Frontal cortex (tissue), 4 donors: ENCODE measurements around the gene TCL1A. TPM values are rescaled to one million over a fixed set of nuclear protein-coding genes. Genes with fewer than 3 reads are reported as not detected.
"Not testable (repeated sequence)": the region's sequence is repeated elsewhere in the genome, so short reads cannot be mapped to it uniquely, and the experiment has no call there.

Experiments used
- DNase-seq, 2 donors: peaks; one replicate each; pipeline ENCODE4 v3.0.0; 2012; ENCODE audit warnings: low spot score in 2 of 2
- FAIRE-seq: peaks from 2 replicates; lab custom pipeline; 2012; peaks lifted over from hg19 to GRCh38; lab: Jason Lieb, UNC
- total RNA-seq: library from RNA; depleted of rRNA; stranded (reverse); fragments of >200 nt; gene quantifications from one replicate; pipeline ENCODE4 v1.2.3, GENCODE V29; 2014
- donor health status: control.
- donor health status: control.
- donor health status: control.

TCL1A gene
- total RNA-seq, 1 donor from 2014 or later = not detected

DNA sequence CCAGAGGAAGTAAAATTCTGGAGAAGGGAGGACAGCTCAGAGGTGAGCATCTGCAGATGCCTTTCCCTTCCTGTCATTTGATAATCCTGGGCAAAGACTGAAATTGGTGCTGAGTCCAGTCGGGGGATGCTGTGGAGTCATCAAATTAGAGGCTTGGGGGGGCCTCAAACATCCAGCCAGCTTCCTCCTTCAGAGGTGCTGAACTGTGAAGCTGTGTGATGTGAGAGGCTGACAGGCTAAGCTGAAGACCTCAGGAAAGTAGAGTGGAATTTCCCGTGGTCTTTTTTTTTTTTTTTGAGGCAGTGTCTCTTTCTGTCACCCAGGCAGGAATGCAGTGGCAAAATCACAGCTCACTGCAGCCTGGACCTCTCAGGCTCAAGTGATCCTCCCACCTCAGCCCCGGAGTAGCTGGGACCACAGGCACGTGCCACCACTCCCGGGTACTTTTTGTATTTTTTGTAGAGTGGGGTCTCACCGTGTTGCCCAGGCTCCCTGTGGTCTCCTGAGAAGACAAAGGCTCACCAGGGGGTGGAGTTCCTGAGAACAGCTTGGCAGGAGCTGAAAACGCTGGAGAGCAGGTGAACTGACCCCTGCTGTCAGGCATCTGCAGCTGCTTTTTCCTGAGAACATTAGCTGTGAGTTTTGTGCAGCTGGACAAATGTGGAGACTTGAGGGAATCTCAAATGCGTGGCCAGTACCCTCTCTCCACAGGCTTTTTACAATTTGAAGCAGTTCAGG, 33.8 kb downstream of the TCL1A start:
- no peak for FAIRE-seq
- DNase-seq = no peak

DNA sequence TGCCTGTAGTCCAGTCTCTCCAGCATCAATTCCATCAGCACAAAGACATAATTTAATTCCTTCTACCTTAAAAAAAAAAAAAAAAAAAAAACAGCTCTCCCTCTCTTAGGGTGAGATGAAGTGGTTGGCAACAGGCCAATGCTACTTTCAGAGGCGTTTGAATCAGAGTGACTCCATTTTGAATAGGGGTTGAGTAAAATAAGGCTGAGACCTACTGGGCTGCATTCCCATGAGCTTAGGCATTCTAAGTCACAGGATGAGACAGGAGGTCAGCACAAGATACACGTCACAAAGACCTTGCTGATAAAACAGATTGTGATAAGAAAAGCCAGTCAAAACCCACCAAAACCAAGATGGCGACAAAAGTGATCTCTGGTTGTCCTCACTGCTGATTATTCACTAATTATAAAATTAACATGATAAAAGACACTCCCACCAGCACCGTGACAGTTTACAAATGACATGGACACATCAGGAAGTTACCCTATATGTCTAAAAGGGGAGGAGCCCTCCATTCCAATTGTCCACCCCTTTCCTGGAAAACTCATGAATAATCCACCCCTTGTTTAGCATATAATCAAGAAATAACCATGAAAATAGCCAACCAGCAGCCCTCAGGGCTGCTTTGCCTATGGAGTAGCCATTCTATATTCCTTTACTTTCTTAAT, 34.6 kb downstream of the TCL1A start:
- DNase-seq (no peak), FAIRE-seq (no peak)

DNA sequence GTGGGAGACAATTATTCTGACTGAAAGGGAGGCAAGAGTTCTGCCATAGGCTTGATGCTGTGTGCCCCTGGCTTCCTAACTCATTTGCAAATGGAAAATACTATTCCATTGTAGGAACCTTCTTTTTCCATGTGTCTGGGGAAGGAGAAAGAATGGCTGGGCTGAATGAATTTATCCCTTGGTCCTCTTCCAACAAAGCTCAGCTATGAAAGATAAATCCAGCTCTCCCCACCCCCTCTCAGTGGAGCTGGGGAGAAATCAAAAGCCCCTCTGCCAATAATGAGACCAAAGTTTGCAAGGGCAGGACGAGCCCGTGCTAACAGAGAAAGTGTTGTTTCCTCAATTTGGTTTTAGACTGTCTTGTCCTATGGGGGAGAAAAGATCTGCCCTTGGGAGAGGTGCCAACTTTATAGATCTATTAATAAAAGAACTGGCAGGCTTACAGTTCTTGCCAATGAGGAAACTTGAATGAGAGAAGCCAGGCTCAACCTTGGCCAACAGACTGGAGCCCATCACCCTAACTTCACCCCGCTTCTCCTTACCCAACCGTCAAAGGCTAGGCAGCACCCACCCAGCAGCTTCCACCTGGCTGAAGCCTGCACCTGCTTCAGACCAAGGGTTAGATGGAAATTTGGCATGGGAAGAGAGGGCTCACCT, 36.6 kb downstream of the TCL1A start:
- no peak for FAIRE-seq
- no peak for DNase-seq

DNA sequence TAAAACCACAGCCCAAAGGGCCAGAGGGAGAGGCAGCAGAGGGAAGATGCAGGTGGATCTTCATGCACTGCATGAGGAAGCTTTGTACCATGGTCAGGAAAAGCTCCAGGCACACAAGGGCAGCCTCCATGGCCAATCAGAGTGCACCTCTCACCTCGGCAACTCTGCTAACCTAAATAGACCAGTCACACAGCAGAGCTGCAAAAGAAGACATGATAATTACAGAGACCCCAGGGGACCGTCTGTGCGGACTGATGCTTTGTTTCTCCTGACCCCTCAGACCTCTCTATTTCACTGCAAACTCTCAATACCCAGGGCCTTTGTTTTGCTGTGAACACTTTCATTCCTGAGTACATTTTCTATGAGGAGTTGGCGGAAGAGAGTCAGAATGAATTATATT, 38.4 kb downstream of the TCL1A start:
- FAIRE-seq = no peak
- no peak for DNase-seq

DNA sequence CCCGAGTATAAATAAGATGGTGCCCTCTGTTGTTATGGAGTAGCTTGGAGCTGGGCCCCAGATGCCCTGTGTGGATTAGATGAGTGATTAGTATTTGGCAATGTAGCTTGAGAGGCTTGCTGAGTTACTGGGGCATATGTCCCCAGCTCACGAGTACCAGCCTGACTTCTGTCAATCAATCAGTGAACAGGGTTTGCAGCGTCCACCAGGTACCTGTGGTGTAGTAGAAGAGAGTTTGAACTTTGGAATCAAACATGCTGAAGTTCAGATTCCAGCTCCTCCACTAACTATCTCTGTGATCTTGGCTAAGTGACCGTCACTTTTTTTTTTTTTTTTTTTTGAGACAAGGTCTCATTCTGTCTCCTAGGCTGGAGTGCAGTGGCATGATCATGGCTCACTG, 39.3 kb downstream of the TCL1A start:
- FAIRE-seq (no peak), DNase-seq (no peak)

DNA sequence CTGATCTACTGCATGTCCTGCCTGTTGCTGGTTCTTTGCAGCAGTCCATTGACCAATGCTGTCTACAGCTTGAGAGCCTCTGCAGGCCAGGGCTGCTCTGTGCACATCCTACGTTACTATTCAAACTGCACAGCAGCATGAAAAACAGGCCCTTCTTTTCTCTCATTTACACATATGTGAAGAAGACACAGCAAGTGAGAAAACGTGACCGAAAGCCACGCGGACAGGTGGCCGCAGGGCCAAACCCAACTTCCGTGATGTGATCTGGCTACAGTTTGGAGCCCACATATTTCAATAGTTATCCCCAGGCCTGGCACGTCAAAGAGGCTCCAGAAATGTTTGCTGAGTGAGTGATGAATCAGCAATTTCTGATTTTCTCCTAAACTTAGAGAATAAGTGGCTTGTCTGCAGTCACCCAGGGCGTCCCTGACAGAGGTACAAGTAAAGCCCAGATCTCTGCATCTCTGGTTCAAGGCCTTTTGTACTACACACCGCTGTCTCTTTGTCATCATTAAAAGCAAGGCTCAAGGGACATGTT, 45.6 kb downstream of the TCL1A start:
- DNase-seq (no peak), FAIRE-seq (no peak)

DNA sequence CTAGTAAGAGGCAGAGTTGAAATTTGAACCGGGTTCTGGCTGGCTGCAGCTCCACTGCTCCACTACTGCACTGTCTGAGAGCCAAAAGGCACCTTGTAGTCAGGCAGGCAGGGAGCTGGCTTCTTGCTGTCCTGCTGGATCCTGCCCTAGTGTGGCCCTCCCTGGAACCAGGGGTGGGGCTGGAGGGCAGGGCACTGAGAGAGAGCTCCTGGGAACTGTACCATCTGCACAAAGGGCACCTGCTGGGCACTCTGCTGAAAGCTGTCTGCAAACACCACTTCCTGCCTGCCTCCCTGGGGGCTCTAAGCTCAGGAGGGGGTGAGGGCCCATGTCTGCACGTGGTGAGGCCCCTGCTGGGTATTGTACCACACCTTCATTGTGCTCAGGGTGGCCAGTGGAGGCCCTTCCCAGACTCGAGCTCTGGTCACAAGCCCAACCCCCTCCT, 46.7 kb downstream of the TCL1A start:
- FAIRE-seq = no peak
- DNase-seq = no peak

DNA sequence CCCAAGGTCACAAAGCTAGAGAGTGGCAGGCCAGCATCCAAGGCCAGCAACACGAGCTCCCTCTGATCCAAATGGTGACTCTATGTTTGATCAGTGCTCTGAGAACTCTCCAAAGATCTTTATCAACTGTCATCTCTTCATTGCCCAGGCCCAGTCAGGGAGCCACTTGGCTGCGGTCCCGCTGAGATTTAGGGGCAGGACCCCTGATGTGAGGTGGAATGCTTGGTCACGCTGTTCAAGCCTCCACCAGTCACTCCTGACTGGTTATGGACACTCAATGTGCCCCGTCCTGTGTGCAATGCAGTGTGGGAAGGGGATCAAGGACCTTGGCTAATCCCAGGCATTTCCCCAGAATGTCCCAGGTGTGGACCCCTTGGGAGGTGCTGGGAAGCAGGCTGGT, 47.5 kb downstream of the TCL1A start:
- DNase-seq (no peak), FAIRE-seq (no peak)

DNA sequence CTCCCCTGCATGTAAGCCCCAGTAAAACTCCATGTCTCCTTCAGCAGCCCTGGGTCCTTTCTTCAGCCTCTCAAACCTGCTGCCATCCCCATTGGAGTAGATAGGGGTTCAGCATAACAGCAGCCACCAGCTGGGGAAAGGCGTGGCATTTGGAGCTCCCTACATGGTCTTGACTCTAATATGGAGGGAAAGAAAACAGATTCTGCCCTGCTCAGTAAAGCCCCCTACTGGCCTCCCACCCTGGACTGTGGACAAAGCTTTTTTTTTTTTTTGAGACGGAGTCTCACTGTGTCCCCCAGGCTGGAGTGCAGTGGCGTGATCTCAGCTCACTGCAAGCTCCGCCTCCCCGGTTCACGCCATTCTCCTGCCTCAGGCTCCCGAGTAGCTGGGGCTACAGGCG, 48.4 kb downstream of the TCL1A start:
- not testable (repeated sequence) for FAIRE-seq, DNase-seq

DNA sequence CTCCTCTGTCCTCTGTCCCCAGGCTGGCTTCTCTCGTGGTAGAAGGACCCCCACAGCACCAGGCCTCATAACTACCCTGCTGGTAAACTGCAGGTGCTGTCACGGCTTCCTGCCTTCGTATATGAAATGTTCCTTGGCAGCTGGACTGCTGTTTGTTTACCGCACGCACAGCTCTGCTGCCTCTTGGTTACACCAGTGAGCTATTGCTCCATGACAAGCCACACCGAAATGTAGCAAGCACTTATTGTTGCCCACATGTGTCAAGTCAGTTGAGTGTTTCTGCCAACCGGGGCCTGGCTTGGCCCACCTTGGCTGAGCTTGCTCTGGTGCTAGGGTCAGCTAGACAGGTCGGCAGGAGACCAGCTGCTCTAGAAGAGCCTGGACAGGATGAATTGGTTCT, 49.4 kb downstream of the TCL1A start:
- FAIRE-seq (no peak), DNase-seq (no peak)

DNA sequence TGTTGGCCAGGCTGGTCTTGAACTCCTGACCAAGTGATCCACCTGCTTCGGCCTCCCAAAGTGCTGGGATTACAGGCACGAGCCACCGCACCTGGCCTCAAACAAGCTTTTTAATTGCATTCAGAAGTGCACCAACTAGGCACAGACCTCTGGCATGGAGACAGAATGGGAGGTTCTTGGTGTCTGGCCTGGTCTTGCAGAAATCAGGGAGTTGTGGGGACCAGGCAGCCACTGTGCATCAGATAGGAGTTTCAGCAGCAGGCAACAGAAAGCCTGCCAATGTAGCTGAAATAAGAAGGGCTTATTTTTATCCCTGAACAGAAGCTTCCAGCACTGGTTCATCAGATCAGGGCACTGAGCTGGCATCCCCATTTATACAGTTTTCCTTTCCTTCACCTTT, 49.9 kb downstream of the TCL1A start:
- no peak for FAIRE-seq
- DNase-seq = no peak

DNA sequence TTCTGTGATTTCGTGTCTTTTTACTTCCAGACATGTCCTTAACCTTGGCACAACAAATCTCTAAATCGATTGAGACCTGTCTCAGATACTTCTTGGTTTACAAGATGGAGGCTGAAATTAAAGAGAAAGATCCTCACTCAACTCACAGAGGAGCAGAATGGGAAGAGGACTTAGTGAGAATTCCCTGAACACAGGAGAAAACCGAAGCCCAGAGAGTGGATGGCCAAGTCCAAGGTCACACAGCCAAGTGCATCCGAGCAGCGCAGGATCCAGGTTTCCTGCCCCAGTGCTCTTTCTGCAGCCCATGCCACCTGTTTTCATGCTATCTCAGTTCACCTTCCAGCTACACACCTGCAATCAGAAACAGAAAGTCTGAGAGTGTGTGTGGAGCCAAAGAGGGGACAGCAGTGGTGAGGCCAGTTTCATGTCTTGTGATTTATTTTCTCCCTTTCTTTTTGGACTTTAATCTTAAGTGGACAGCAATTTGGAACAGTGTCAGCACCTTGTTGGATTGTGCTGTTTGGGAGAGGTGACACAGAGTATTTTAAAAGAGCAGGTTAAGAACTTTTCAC, 50.6 kb downstream of the TCL1A start:
- DNase-seq (no peak), FAIRE-seq (no peak)

DNA sequence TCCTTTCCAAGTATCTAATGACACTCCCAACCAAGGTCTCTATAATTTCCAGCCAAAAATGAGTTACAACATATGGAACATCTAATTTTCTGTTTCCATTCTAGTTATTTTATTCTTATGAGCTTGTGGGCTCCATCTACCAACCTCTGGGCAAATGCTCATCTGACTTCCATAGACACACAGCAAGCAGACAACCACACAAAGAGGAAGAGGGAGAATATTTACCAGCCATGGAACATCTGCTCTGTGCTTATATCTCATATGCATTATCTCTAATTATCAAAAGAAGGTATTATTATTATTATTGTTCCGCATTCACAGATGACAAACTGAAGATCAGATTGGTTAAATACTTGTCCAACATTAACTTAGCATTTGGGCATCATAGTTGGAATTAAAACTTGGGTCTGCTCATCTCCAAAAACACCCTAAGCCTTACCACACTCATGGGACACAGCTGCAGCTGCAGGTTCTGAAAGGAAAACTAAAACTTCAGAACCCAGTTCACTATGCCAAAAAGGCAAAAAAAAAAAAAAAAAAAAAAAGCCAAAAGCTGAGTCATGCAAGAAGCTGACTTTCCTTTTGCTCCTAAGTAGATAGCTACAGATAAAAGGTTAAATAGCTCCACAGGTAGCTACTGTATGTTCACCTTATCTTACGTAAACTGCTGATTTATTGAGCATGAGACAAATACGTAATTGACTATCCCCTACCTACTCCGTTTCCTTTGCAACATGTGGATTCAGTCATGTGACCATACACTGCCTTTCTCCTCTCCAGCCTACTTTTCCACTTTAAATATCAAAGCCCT, 51.3 kb downstream of the TCL1A start:
- no peak for DNase-seq

DNA sequence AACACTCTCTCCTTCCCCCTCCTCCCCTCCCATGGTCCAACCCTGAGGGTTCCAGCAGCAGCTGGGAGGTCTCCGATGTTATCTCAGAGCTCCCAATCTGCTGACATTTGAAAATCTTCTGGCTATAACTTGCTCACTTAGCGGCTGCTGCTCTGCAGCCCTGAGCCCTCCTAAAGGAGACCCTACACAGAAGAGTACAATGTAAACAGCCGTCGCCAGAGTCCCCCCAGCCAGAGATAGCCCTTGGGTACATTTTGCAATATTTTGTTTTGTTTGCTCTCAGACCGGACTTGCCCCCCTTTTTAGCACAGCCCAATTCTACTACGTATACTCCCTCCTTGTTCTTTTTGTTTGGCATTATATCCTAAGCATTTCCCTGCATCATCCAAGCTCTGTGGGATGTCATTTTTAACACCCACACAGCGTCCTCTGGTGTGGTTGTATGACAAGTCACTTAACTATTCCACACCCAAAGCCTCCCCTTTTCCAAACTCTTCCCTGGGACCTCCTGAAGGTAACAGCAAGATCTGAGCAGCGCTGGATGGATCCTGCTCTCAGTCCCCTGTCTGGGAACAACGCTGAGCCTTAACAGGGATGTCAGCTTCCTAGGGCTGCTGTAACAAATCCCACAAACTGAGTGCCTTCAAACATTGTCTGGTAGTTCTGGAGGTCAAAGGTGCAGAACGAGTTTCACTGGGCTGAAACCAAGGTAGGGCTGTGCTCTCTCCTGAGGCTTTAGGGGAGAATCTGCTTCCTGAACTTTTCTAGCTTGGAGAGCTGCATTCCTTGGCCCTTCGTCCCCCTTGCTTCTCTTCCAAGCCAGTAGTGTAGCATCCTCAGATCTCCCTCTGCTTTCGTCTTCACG, 53.0 kb downstream of the TCL1A start:
- DNase-seq (no peak), FAIRE-seq (no peak)

More for the DNA sequence above, 51.3 kb downstream of the TCL1A start:
- no peak for FAIRE-seq

DNA sequence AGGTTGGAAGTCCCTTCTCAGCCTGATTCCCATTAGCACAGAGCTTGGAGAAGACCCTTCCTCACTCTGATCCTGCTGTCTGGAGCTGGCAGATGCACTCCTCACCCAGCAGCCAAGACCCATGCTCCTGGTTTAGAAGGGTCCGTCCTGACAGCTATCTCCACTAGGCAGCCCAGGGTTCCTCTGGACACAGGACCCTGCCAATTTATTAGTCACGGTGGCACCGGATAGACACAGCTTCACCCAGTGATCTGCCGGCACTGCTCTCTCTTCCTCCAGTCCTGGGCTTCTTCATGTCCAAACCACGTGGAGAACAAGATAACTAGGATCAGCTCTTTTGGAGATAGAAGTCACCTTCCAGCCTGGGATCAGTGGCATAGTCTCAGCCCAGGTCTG, 53.9 kb downstream of the TCL1A start:
- DNase-seq = no peak
- FAIRE-seq = no peak
